SK-N-MC (cell line): ENCODE results near the gene CCDC51.

Experiments used
- EZH2 ChIP-seq: fragments of 200-600 bp; sonication (generic); IDR thresholded peaks from one replicate; pipeline ENCODE4 v1.6.1; 2017; ENCODE audit warnings: antibody characterized with exemption
- FOXP2 ChIP-seq: optimal IDR thresholded peaks from 2 replicates; pipeline ENCODE3; 2011; ENCODE audit warnings: mild to moderate bottlenecking, moderate library complexity; ENCODE audit not compliant: insufficient read depth; ENCODE audit errors: extremely low read length, control extremely low read depth
- POLR2AphosphoS5 ChIP-seq: IDR thresholded peaks from 2 replicates; pipeline ENCODE4 v1.6.1; 2012; ENCODE audit warnings: mild to moderate bottlenecking, low read depth, low read length, borderline replicate concordance

DNA sequence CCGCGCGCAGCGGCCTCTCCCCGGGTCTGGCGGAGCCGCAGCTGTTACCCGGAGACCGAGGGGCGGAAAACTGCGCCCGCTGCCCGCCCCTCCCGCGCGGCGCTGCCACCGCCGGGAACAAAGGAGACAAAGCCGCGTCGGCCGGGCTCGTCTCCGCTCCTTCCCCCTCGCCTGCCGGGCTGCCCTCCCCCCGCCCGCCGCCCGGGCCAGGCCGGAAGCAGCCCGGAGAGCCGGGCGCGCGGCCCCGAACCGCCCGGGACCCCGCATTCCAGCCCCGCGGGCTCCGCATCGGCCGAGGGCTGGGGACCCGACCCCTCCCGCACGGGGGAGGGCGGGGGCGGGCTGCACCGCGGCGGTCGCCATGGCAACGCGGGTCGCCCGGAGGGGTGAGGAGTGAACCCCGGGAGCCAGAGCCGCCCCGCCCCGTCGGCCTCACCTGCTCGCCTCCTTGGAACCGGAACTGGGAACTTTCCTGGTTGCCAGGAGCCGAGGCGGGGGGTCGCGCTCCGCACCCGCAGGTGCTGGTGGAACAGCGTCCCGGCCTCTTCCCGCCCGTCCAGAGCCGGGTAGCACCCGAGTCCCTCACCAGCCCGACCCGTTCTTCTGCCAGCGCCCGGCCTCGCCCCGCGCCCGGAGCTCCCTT lies 10.5 kb downstream of the CCDC51 start:
- no peak for TF ChIP-seq POLR2AphosphoS5
- no peak for TF ChIP-seq EZH2
- no peak for TF ChIP-seq FOXP2
